ENCODE data around the gene OSGIN1.

The OSGIN1 gene

DNA sequence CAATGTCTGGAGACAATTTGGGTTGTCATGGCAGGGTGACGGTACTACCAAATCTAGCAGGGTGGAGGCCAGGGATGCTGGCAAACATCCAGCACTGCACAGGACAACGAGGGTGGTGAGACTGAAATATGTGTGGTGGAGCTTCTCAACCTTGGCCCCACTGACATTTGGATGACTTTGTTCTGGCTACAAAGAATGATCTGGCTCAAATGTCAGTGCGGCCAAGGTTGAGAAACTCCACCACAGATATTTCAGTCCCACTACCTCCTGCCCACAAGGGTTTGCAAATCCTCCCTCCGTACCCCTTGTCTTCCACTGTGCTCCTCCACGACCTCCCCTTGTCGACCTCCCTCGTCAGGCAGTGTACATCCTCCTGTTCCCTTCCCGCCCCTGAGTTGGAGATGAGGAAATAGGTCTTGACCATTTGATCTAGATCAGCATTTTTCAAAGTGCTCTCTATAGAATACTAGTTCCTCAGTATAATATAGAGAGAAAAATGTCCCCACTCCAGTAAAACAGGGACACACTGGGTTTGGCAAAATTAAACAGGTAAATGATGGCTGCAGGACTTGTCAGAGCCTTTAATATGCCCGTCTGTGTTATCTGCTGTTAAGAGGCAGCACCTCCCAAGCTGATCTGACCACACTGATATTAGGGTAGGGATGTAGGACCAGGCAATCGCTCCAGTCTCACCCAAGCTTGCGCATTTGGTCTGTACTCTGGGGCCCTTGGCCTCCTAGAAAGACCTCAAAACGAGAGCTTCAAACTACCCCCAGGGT, 6.8 kb downstream of the OSGIN1 start:
- DNase-seq, result no peak
- no peak overlapping the region for H3K27ac ChIP-seq
- H3K27me3 ChIP-seq, result no peaks in the 10 kb centered on the region
- intact Hi-C loops (cut with DNase I; ENCODE audit: low total_unique reads), result loop anchor here (10.0 kb wide), 1 partner anchor 225 kb away; the partner anchor contains the start of gene TAF1C
- H3K4me1 ChIP-seq, result peaks cover 0 to 33% (median 10%) of the 10 kb centered on the region in 4 donors
- H3K4me3 ChIP-seq, result no peak overlapping the region
- TF ChIP-seq, protein P1, sequence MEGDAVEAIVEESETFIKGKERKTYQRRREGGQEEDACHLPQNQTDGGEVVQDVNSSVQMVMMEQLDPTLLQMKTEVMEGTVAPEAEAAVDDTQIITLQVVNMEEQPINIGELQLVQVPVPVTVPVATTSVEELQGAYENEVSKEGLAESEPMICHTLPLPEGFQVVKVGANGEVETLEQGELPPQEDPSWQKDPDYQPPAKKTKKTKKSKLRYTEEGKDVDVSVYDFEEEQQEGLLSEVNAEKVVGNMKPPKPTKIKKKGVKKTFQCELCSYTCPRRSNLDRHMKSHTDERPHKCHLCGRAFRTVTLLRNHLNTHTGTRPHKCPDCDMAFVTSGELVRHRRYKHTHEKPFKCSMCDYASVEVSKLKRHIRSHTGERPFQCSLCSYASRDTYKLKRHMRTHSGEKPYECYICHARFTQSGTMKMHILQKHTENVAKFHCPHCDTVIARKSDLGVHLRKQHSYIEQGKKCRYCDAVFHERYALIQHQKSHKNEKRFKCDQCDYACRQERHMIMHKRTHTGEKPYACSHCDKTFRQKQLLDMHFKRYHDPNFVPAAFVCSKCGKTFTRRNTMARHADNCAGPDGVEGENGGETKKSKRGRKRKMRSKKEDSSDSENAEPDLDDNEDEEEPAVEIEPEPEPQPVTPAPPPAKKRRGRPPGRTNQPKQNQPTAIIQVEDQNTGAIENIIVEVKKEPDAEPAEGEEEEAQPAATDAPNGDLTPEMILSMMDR (IDR thresholded peaks at IDR 0.05), result no peak
- H3K36me3 ChIP-seq, result peaks cover 28 to 68% (median 57%) of the 10 kb centered on the region in 3 donors
- H3K9me3 ChIP-seq, result no peaks in the 10 kb centered on the region

GRCh38 chr16:83960521-83961249, 7.6 kb downstream of the OSGIN1 start:
- DNase-seq, result no peak
- H3K36me3 ChIP-seq, result peaks cover 34 to 77% (median 65%) of the 10 kb centered on the region in 3 donors
- H3K27me3 ChIP-seq, result no peaks in the 10 kb centered on the region
- H3K4me1 ChIP-seq, result peaks cover 0 to 25% (median 6%) of the 10 kb centered on the region in 4 donors
- H3K9me3 ChIP-seq, result no peaks in the 10 kb centered on the region
- H3K4me3 ChIP-seq, result no peak overlapping the region
- TF ChIP-seq, protein P1 (IDR thresholded peaks at IDR 0.05), result no peak
- H3K27ac ChIP-seq, result no peak overlapping the region
- intact Hi-C loops (cut with DNase I; ENCODE audit: low total_unique reads), result loop anchor here (10.0 kb wide), 1 partner anchor 224 kb away; the partner anchor contains the start of gene TAF1C

GRCh38 chr16:83961591-83961990, 8.6 kb downstream of the OSGIN1 start:
- no peaks in the 10 kb centered on the region for H3K9me3 ChIP-seq
- H3K27me3 ChIP-seq, result no peaks in the 10 kb centered on the region
- intact Hi-C loops (cut with DNase I; ENCODE audit: low total_unique reads), result loop anchor here (10.0 kb wide), 1 partner anchor 223 kb away; the partner anchor contains the start of gene TAF1C
- H3K27ac ChIP-seq, result no peak overlapping the region
- no peak overlapping the region for H3K4me3 ChIP-seq
- peaks cover 38 to 86% (median 73%) of the 10 kb centered on the region in 3 donors for H3K36me3 ChIP-seq
- H3K4me1 ChIP-seq, result peaks cover 0 to 17% (median 4%) of the 10 kb centered on the region in 4 donors
- DNase-seq, result no peak
- TF ChIP-seq, protein P1 (IDR thresholded peaks at IDR 0.05), result no peak

- intact Hi-C loops (cut with DNase I; ENCODE audit: low total_unique reads), result loop anchor here (10.0 kb wide), 1 partner anchor 221 kb away; the partner anchor contains the start of gene TAF1C
- peak overlapping the region; percentile 11 to 38 for H3K27ac ChIP-seq
- no peak overlapping the region for H3K4me3 ChIP-seq
- TF ChIP-seq, protein P1 (IDR thresholded peaks at IDR 0.05), result no peak
- DNase-seq, result no peak
- peaks cover 0 to 5% of the 10 kb centered on the region in 2 donors for H3K27me3 ChIP-seq
- H3K4me1 ChIP-seq, result peaks cover 0 to 17% (median 8%) of the 10 kb centered on the region in 4 donors
- H3K9me3 ChIP-seq, result no peaks in the 10 kb centered on the region
- H3K36me3 ChIP-seq, result peaks cover 33 to 78% (median 68%) of the 10 kb centered on the region in 3 donors
Measured at GRCh38 chr16:83963277-83964119, 10.5 kb downstream of the OSGIN1 start.
